Astrocyte (in vitro differentiated cells and primary cell): ENCODE results near the gene NCOA4.
"Not testable (repeated sequence)": the region's sequence is repeated elsewhere in the genome, so short reads cannot be mapped to it uniquely, and the experiment has no call there.

Experiments used
- CTCF ChIP-seq: IDR thresholded peaks from 2 replicates; pipeline ENCODE4 v1.5.1; 2011; ENCODE audit warnings: low read depth, mild to moderate bottlenecking, inconsistent platforms, low read length, moderate library complexity; ENCODE audit not compliant: insufficient read depth
- EZH2 ChIP-seq: IDR thresholded peaks from 2 replicates; pipeline ENCODE4 v1.6.1; 2012; ENCODE audit warnings: mild to moderate bottlenecking, low read length, inconsistent platforms; ENCODE audit not compliant: insufficient read depth

GRCh38 chr10:46002189-46002687, 28.2 kb downstream of the NCOA4 start:
- TF ChIP-seq CTCF, EZH2: not testable (repeated sequence)
